Eye (tissue), 1 donor: ENCODE results near the gene RNF130.
A peak's percentile ranks its signal among the peaks of the same experiment; 100 is the strongest.
"Not testable (repeated sequence)": the region's sequence is repeated elsewhere in the genome, so short reads cannot be mapped to it uniquely, and the experiment has no call there.

Experiments
- DNase-seq: peaks from one replicate; pipeline ENCODE4 v3.0.0-alpha.2; 2015

RNF130 gene

GRCh38 chr5:180013678-180014077 lies 57.9 kb downstream of the RNF130 start:
- no peak for DNase-seq

DNA sequence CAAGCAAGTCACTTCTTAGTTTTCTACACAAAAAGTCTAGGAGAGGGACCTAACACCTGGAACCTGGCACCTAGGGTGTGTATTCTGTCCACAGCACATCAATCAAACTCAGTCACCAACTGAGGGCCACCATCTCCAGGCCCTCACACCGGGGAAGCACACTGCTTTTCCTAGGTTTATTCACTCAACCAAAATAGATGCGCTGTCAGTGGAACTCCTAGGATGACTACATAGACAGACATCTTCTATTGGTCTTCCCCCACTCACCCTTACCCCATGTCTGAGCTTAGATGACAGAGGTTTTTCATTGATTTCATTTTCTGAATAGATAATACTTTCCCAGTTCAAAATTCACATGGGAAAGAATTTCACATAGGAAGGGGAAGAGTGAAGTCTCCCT lies 59.2 kb downstream of the RNF130 start:
- no peak for DNase-seq

DNA sequence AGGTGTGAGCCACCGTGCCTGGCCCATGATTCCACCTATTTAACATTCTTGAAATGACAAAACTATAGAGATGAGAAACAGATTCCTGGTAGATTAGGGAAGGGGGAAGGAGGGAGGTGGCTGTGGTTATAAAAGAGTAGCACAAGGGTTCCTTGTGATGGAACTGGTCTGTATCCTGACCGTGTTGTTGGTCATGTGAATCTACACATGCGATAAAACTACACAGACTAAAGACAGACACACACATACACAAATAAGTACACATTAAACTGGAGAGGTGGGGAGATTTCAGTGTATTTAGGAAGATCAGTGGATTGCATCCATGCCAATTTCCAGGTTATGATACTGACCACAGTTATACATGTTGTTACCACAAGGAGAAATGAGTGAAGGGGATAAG lies 60.9 kb downstream of the RNF130 start:
- DNase-seq = no peak

- no peak for DNase-seq
These were observed 62.0 kb downstream of the RNF130 start for GRCh38 chr5:180009581-180009980.

DNA sequence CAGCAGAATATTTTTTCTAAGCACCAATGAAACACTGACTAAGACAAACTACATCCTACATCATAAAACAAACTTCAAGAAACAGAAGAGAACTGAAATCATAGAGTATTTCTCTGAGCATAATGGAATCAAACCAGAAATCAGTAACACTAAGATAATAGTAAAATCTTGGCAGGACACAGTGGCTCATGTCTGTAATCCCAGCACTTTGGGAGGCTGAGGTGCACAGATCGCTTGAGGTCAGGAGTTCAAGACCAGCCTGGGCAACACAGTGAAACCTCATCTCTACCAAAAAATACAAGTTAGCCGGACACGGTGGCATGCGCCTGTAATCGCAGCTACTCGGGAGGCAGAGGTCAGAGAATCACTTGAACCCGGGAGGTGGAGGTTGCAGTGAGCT lies 63.1 kb downstream of the RNF130 start:
- DNase-seq = no peak

DNA sequence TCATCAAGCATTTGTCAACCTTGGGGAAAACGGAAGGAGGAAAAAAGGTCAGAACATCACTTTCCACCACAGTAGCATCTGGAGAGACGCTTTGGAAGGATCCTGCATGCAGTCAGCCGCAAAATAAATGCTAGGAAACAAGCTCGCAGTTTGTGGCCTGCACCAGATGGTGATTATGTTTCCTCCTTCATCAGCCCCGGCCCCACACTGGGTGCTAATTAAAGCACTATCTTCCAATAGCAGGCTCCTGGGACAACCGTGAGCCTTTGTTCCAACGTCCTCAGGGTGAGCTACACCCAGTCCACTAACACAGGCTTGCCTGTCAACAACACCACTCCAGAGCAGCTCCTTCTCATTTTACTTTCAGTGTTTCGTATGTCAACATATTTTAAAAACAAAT lies 64.0 kb downstream of the RNF130 start:
- DNase-seq = peak; percentile 86

GRCh38 chr5:180006141-180006540 lies 65.4 kb downstream of the RNF130 start:
- DNase-seq = peak; percentile 14

DNA sequence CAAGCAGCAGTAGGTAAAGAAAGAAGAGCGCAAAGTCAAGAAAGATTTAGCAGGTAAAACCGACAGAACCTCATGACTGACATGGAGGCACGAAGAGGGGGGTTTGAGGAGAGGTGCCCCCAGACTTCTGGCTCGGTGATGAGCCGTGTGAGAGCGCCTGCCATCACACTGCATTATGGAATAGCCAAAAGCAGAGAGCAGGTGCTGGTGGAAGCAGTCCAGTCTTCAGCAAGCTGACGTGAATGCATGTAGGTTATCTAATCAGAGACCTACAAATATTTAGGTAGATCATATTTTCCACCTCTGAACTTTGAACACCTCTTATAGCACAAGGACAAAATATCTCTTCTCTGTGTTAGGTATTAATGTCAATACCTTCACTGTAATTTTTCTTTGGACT lies 68.4 kb downstream of the RNF130 start:
- DNase-seq = no peak

- no peak for DNase-seq
These were observed 69.8 kb downstream of the RNF130 start for GRCh38 chr5:180001742-180002141.

GRCh38 chr5:180001136-180001535 lies 70.4 kb downstream of the RNF130 start:
- no peak for DNase-seq

- no peak for DNase-seq
These were observed 73.1 kb downstream of the RNF130 start for GRCh38 chr5:179998485-179998884.

DNA sequence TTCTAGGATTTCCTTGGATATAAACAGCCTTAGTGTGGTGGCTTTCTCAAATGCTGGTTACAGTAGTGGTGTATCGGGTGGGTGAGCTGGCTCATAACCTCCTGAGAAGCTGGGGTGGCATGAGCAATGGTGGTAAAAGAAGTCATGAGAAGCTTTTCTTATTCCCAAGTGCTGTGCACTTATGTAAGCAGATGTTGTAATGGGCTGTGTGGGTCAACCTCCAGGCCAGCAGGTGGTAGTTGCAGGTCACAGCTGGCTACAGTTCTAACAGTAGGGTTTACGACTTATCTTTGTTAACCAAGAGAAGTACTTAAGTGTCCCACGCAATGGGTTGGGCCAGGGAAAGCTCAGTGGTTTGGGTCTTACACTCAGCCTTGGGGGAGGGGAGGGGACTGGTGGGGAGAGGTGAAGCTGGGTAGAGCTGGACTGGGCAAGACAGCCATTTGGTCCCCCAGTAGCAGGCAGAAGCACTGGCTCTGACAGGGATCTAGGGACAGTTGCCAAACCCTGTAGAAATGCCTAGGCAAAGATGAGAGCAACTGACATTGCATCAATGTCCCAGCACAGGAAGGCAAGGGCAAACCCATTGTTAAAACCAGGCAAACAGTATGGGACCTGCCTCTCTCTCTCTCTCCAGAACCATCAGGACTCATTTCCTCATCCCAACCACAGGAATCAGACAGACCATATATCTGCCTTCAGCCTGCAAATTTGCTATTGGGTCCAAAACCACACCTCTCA lies 76.8 kb downstream of the RNF130 start:
- DNase-seq = no peak

DNA sequence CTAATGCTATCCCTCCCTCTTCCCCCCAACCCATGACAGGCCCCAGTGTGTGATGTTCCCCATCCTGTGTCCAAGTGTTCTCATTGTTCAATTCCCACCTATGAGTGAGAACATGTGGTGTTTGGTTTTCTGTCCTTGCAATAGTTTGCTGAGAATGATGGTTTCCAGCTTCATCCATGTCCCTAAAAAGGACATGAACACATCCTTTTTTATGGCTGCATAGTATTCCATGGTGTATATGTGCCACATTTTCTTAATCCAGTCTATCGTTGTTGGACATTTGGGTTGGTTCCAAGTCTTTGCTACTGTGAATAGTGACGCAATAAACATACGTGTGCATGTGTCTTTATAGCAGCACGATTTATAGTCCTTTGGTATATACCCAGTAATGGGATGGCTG lies 78.7 kb downstream of the RNF130 start:
- not testable (repeated sequence) for DNase-seq

- DNase-seq = no peak
These were observed 80.5 kb downstream of the RNF130 start for GRCh38 chr5:179991106-179991505.

GRCh38 chr5:179990525-179990924 lies 81.0 kb downstream of the RNF130 start:
- not testable (repeated sequence) for DNase-seq

- no peak for DNase-seq
These were observed 85.2 kb downstream of the RNF130 start for GRCh38 chr5:179986328-179986727.

GRCh38 chr5:179981636-179982035 lies 89.9 kb downstream of the RNF130 start:
- no peak for DNase-seq

DNA sequence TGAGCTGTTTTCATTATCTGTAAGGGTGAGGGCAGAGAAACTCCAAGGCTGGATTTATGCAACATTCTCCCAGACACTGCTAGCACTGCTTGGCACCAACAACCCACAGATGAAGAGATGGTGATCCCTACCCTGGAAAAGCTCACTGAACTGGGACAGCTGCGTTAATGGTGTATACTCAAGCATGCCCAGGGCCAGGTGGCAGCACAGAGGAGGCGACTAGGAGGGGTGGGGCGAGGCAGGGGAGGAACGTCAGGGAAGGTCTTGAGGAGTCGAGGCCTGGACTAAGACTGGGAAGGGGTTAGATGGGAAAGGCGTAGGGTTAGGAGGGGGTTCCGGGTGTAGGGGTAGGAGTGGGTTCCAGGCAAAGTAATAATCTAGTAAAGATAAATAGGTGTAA lies 90.8 kb downstream of the RNF130 start:
- DNase-seq = no peak

DNA sequence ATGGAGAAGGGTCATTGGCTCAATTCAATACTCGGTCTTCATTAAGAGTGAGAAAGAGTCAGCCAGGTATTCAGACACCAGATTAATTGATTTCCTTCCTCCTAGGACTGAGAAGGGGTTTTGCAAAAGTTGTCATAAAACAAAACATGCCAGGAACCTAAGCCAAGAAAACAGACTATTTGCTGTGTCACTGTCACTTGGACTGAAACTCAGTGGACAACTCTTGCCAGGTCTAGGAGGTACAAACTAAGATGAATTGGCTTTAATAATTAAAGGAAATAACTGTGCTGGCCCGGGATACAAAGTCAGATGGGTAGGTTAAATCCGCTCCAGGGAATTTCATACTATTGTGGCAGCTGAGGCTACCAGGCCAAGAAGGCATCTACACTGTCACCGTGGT lies 92.8 kb downstream of the RNF130 start:
- DNase-seq = no peak

DNA sequence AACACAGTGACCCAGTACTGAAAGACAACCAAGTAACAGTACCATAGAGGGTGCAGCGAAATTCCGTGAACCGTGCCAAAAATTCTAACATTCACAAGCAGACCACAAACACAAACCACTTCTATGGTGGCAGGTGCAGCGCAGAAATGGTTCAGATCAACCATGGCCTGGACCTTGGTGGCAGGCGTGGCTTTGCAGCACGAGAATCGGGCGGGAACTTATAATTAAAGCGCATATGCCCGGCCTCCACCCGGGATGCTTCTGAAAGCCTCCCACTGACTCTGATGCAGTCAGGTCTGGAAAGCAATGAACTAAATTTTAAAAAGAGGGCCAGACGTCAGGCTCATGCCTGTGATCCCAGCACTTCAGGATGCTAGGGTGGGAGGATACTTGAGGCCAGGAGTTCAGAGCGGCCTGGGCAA lies 95.8 kb downstream of the RNF130 start:
- DNase-seq = no peak

DNA sequence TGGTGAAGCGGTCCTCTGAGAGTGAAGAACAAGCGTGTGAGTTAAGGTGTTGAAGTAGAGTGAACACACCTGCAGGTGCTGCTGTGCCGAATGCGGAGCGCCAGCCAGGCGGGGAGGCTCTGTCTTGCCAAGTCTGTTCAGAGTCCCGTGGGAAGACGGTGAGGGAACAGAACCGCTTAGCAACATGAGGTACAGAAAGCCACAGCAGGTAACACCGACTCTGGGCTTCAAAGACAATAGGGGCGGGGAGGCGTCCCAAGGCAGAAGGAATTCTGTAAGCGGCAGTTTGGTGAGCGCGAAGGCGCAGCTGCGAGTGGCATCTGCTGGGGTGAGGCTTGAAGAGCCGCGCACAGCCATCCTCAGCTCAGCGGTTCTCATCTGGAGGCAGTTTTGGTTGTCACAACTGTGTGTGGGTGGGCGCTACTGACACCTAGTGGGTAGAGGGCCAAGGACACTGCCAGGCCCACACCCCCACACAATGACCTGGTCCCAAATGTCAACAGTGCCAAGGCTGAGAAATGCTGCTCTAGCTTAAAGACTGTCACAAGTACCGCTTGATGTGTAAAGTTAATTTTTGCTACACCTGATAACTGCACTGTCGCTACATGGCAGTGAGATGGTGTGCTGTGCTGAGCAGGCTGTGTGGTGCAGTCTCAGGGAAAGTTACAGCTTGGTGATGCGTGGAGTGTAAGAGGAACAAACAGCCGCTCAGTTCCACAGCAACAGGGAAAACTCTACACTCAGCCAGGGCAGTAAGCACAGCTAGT lies 96.4 kb downstream of the RNF130 start:
- DNase-seq = peak; percentile 77

DNA sequence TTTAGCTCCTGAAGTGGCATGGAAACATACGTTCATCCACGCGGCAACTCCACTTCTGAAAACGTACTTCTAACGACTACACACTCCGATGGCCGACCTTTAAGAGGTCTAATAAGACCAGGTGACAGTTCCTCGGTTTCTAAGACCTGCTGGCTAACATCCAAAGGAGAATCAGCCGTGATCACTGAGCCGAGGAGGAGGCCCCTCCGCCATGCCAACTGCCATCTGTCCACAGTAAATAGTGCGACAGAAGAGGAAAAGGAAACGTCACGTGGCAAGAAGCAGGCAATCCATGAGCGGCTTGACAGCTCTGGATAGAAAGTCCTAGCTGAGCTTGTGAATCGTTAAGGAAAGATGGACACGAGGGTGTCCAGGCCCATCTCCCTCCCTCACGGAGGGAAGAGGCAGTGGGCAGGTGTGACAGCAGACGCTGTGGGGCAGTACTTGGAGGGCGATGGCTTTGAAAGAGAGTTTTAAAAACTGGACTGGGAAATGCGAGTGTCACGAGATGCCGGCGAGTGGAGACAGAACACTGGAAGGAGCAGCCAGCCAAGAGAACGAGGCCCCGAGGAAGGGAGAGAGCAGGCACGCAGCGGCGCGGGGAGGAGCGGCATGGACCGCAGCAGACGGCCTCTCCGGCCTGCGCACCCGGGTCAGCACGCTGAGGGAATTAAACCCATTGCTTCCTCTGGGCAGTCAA lies 97.2 kb downstream of the RNF130 start:
- peak; percentile 45 for DNase-seq

DNA sequence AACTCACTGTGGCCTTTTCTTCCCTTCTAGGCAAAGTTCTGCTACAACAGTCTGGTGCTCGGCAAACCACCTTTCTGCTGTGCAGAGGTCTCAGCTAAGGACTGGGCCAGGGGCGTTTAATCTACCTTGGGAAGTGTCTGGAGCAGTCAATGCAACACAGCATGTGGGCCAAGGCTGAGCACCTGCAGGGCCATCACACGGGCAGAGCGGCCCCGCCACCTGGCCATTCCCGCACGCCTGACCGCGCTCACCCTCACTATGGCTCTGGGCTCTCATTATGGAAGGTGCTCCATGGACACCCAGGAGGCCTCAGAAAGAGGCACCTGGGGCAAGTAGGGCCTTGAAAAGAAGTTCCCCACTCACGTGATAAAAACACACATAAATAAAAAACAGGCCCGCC lies 98.2 kb downstream of the RNF130 start:
- DNase-seq = no peak

DNA sequence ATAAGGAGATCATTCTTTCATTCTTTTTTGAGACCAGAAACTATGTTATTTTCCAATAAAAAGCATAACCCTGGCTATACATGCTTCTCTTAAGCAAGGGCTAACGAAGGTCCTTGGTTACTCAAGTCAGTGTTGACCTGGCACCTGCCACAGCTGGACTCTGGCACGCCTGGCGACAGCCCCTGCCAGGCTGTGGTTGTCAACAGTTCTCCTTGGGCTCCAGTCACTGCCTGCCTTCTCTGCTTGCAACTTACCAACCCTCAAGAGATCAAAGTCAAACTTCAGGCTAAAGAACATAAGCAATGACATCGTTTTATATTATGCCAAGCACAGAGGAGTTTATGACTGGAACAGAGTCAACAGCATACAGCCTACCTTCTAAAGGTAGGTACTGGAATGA lies 102.4 kb downstream of the RNF130 start:
- DNase-seq = no peak
